ENCODE data around the gene CPXM1. TPM values are rescaled to one million over a fixed set of nuclear protein-coding genes. Genes with fewer than 3 reads are reported as not detected.

Gene CPXM1
- total RNA-seq, 8 experiments from 2014 or later, result 0.84 to 53.5 (median 17.2) TPM; not detected in 1

DNA sequence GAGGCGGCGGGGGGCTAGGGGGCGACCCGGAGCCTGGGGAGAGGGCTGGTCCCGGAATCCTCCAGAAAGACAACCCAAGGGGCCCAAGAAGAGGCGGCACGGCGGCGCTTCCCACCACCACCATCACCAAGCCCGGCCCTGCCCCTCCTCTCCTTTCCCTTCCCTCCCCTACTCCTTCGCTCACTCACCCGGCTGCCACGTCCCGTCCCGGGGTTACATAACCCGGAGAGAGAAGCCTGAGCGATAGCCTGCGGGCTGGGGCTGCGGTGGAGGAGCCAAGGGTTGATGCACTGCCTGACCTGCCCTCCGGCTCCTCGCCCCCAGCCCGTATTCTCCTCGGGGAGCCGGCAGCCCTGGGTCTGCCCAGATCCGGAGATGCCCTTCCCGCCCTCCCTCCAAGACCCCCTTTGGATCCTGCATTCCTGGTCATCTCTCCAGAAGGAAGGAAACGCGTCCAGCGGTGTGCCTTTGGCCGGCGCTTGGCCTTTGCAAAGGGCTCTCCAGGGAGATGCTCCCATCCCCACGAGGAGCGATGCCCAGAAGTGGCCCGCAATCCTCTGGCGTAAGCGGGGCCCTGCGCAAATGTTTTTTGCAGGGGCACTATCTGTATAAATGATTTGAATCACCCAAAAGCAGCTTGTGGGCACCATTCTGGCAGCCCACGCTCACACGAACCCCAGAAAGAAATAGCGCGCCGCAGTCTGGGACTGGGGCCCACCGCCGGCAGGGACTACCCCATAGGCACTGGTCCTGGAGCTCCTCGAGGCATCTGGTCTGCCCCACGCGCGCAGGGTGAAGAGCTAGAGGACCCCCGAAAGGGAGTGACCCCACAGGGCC, 4.6 kb upstream of the CPXM1 start:
- ATAC-seq (replicated peaks in 6 of 8), result peak in 5 of 8 experiments; percentile 29 to 63 (median 36)
- Histone ChIP-seq H3K4me1 (replicated peaks in 1 of 2) (no peaks in the 10 kb centered on the region), H3K27ac (no peak overlapping the region), H3K4me3 (no peak overlapping the region)
- WGBS, 10 experiments, result 0 to 23% (median 8%) methylated on average over 1 to 14 of the region's 49 CpGs; no CpG with 5 or more reads in 6 of the 10 experiments
- in situ Hi-C loops (cut with MboI; ENCODE audit: low pct_unique_long_range_greater_than_20kb in 2 of 9, low sequenced_read_pairs in 9 of 9, unreplicated experiment in 9 of 9), result no loop called here

DNA sequence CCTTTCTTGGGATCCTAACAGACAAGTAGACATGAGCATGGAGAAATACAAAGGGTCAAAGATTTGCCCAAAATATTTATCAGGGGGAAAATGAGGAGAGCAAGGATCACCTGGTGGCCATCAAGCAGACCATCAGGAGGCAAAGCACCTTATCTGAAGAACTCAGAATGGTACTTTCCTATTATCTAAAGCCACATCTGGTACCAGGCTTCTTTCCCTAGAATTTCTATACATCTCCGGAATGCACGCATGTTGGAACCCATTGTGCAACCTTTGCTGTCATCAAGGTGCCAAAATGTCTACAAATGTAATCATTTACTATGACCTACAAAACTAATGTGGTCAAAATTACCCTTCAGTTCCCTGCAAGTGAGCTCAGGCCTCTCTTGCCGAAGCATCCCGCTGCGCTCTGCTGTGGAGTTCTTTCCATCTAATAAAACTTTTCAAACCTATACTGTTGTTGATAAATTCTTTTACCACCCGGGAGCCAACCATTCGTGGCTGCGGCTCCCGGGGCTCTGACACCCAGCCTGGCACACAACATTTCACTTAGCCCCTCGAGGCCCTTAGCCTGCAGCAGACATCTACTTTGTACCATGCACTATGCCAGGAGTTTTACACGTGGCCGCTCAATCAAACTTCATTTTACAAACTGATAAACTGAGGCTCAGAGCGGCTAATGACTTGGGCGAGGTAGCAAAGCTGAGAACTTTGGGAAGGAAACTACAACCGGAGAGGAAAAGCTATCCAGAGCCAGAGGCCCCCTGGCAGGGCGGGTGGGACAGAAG, 3.8 kb upstream of the CPXM1 start:
- 46 to 90% (median 54%) methylated on average over 2 to 11 of the region's 16 CpGs; no CpG with 5 or more reads in 2 of the 10 experiments for WGBS, 10 experiments
- in situ Hi-C loops (cut with MboI; ENCODE audit: low pct_unique_long_range_greater_than_20kb in 2 of 9, low sequenced_read_pairs in 9 of 9, unreplicated experiment in 9 of 9), result no loop called here
- Histone ChIP-seq H3K4me3 (no peak overlapping the region), H3K27ac (no peak overlapping the region), H3K4me1 (replicated peaks in 1 of 2) (peaks cover 5% of the 10 kb centered on the region in 2 donors)
- ATAC-seq (replicated peaks in 6 of 8), result no peak

DNA sequence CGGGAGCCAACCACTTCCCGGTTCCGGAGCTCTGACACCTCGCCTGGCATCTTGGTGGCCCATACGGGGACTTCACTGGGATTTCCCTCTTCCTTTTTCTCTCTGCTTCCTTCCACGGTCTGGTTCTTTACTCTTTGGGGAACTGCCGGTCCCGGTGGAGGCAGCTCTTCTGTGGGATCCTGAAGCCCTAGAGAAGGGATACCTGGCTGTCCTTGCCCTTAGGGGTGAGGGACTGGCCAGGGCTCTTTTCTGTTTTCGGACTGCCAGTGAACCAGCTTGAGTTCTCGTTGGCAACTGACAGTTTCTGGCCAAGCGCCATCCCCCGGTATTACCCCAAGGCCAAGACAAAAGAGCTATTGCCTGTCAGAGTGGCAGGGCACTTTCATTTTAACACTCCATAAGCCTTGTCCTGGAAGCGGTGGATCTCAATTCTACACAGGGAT, 880 bp upstream of the CPXM1 start:
- peak overlapping the region in 1 of 5 donors; percentile 55 for H3K4me3 ChIP-seq
- in situ Hi-C loops (cut with MboI; ENCODE audit: low pct_unique_long_range_greater_than_20kb in 2 of 9, low sequenced_read_pairs in 9 of 9, unreplicated experiment in 9 of 9), result no loop called here
- WGBS, 10 experiments, result 0 to 50% (median 16%) methylated on average over 1 to 10 of the region's 13 CpGs
- H3K27ac ChIP-seq, result no peak overlapping the region
- ATAC-seq (replicated peaks in 6 of 8), result no peak
- peaks cover 7 to 9% of the 10 kb centered on the region in 2 donors for H3K4me1 ChIP-seq (replicated peaks in 1 of 2)

DNA sequence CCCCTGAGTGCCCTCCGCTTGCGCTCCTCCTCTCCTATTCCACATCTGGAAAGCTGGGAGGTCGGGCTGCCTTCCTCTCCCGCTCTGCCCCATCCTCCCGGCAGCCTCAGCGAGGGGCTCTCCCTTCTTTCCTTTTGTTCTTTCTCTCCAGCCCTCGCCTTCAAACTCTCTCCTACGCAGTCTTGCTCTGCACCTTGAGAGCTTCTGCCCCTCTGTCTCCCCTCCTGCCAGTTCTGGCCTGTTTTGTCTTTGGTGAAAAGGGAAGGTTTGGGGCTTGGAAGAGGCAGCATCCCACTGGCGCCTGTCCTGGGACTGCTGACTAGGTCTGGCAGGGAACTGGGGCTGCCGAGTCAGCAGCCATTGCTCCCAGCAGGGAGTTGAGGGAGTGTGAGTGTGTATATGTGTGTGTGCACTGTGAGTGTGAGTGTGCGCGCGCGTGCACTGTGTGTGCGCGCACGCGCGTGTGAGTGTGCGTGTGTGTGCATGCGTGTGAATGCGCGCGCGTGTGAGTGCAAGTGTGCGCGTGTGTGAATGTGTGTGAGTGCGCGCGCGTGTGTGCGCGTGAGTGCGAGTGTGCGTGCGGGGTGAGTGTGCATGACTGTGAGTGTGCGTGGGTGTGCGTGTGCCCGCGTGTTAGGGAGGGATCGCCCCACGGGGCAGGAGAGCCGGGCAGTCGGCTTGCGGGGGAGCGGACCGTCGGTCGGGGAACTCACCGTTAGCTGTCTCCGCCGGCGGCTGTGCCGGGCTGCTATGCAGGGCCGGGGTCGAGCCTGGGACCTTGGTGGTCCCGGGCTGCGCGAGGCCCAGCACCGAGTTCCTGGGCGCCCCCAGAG, 523 bp downstream of the CPXM1 start:
- WGBS, 10 experiments, result 0 to 20% (median 2%) methylated on average over 1 to 13 of the region's 61 CpGs
- ATAC-seq (replicated peaks in 6 of 8), result peak in 7 of 8 experiments; percentile 32 to 74 (median 64)
- in situ Hi-C loops (cut with MboI; ENCODE audit: low pct_unique_long_range_greater_than_20kb in 2 of 9, low sequenced_read_pairs in 9 of 9, unreplicated experiment in 9 of 9), result no loop called here
- H3K27ac ChIP-seq, result peak overlapping the region in 1 of 2 donors; percentile 13
- H3K4me3 ChIP-seq, result peak overlapping the region; percentile 42 to 55 (median 54)
- peaks cover 7 to 9% of the 10 kb centered on the region in 2 donors for H3K4me1 ChIP-seq (replicated peaks in 1 of 2)

DNA sequence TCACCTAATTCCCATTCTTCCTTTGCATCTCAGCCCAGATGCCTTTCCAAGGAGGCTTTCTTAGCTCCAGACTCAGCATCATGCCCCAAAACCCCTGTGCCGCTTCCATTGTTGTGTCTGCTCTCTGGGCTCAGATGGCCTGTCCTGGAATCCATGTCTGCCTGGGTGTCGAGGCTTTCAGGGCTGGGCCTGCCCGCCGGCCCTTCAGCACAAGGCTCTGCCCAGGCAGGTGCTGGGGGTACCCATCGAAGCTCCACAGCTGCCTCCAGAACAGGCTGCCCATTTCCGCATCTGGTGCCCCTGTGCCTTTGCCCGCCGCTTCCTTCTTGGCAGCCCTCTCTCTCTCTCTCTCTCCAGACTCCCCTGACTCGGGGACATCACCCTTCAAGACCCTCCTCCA, 1.2 kb downstream of the CPXM1 start:
- peaks cover 7 to 9% of the 10 kb centered on the region in 2 donors for H3K4me1 ChIP-seq (replicated peaks in 1 of 2)
- no peak overlapping the region for H3K27ac ChIP-seq
- in situ Hi-C loops (cut with MboI; ENCODE audit: low pct_unique_long_range_greater_than_20kb in 2 of 9, low sequenced_read_pairs in 9 of 9, unreplicated experiment in 9 of 9), result no loop called here
- H3K4me3 ChIP-seq, result peak overlapping the region; percentile 42 to 55 (median 54)
- WGBS, 10 experiments, result 8 to 77% (median 44%) methylated on average over 3 to 7 of the region's 9 CpGs; no CpG with 5 or more reads in 4 of the 10 experiments
- ATAC-seq (replicated peaks in 6 of 8), result no peak

DNA sequence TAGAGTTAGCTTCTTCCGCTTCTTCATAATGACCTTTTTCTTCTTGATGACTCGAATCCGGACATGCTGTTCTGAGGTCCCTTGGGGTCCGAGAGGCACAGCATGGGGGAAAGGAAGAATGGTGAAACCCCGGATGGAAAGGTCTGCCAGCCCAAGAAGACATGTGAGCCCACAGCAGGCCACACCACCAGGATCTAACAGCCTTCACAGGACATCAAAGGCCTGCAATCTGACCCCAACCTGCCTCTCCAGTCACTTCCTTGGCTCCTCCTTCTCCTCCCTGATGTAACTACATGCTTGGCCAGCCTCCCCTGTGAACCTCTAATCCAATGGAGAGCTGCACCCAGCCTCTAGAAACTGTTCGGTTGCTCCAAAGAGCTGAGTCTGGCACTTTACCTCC, 1.6 kb downstream of the CPXM1 start:
- ATAC-seq (replicated peaks in 6 of 8), result no peak
- H3K4me3 ChIP-seq, result peak overlapping the region in 1 of 5 donors; percentile 55
- WGBS, 10 experiments, result 20 to 88% (median 75%) methylated on average over 1 to 5 of the region's 6 CpGs; no CpG with 5 or more reads in 3 of the 10 experiments

DNA sequence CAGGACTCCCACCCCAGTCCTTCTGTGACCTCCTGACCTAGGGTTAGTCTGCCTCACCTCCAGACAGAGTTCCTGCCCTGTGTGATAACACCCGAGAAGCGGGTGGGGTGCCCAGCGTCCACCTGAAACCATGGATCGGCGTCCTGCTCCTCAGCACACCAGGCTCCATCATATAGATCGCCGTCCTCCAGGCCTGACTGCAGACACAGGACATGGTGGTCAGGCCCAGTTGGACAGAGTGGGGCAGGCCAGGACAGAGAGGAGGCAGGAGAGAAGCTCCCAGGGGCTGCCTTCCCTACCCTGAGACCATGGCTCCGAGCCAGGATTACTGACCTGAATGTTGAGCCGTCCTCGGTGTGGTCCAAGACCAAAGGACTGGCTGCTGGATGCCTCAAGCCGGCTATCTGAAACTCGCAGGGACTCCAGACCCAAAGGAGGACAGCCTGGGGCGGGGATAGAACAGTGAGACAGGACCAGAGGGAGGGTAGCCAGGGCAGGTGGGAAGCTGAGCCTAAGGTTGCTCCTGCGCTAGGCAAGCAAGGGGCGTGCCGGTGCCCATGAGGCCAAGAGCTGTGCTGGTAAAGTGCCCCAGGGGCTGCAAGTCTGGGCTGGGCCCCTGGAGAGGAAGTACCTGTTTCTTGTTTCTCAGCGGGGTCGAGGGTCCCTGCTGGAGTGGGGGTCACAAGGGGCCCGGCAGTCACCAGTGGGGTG, 2.2 kb downstream of the CPXM1 start:
- no peak overlapping the region for H3K27ac ChIP-seq
- H3K4me3 ChIP-seq, result no peak overlapping the region
- WGBS, 10 experiments, result 100% methylated on average over 1 to 5 of the region's 19 CpGs; no CpG with 5 or more reads in 7 of the 10 experiments
- in situ Hi-C loops (cut with MboI; ENCODE audit: low pct_unique_long_range_greater_than_20kb in 2 of 9, low sequenced_read_pairs in 9 of 9, unreplicated experiment in 9 of 9), result no loop called here
- ATAC-seq (replicated peaks in 6 of 8), result no peak
- peaks cover 7 to 9% of the 10 kb centered on the region in 2 donors for H3K4me1 ChIP-seq (replicated peaks in 1 of 2)

More for the DNA sequence above, 1.6 kb downstream of the CPXM1 start:
- Histone ChIP-seq H3K27ac (no peak overlapping the region), H3K4me1 (replicated peaks in 1 of 2) (peaks cover 7 to 9% of the 10 kb centered on the region in 2 donors)
- in situ Hi-C loops (cut with MboI; ENCODE audit: low pct_unique_long_range_greater_than_20kb in 2 of 9, low sequenced_read_pairs in 9 of 9, unreplicated experiment in 9 of 9), result no loop called here

DNA sequence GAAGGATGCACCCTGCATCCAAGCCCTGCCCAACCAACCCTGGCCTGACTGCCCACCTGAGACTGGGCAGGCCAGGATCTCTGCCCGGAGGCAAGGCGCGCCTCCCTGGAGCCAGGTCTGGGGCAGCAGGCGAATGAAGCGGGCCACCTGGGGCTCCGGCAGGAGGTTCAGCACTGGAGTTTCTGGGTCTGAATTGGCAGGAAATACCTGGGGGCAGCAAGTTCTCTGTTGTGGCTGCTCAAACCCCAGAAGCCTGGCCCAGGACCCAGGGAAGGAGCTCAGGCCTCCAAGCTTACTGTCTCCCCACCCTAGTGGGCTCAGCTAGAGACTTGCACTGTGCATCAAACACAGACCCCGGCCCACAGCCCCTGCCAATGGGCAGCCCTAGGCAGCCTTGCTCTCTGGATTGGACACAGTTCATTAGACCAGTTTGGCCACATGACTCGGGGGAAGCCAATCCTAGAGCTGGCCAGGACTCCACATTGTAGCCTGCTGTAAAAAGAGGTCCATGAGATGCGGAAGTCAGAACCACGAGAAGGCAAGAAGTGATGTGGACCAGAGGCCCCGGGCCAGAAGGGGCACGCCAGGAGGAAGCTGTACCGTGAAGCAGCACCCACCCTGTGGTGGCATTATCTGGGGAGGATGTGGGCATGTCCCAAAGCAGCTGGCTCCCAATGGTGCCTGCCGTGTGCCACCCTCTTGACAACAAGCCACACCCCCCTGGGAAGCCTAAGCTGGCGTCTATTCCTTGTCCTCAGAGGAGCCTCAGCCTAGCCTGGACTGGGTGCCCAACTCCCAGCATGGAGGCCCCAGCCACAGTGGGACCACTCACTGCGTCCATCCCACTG, 3.1 kb downstream of the CPXM1 start:
- ATAC-seq (replicated peaks in 6 of 8), result no peak
- H3K4me3 ChIP-seq, result no peak overlapping the region
- peaks cover 7 to 9% of the 10 kb centered on the region in 2 donors for H3K4me1 ChIP-seq (replicated peaks in 1 of 2)
- 0 to 100% (median 77%) methylated on average over 1 to 9 of the region's 16 CpGs; no CpG with 5 or more reads in 2 of the 10 experiments for WGBS, 10 experiments
- in situ Hi-C loops (cut with MboI; ENCODE audit: low pct_unique_long_range_greater_than_20kb in 2 of 9, low sequenced_read_pairs in 9 of 9, unreplicated experiment in 9 of 9), result no loop called here
- H3K27ac ChIP-seq, result no peak overlapping the region

DNA sequence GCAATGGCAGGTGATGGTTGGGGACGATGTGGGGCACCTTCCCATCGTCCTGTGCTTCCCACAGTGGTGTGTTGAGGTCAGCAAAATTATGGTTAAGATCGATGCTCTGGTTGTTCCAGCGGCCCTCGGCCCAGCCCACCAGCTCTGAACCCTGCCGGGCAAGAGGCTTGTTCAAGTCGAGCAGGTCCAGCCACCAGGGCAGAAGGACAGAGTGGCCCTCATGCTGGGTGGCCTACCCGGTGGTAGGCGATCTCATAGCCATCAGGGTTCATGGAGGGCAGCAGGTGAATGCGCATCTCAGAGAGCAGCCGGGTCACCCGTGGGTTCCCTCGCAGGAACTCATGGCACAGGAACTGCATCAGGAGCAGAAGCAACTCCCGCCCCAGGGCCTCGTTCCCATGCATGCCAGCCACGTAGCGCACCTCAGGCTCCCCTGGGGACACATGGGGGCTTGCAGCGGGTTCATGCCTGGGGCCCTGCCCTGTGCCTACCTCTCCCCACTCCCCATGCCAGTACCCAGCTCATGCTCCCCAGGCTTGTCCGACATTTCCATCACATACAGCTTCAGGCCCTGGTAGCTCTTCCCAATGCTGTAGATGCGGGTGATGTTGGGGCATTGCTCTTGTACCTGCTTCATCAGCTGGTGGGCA, 4.3 kb downstream of the CPXM1 start:
- WGBS, 10 experiments, result 24 to 100% methylated on average over 1 to 3 of the region's 20 CpGs; no CpG with 5 or more reads in 8 of the 10 experiments
- no peak for ATAC-seq (replicated peaks in 6 of 8)
- Histone ChIP-seq H3K4me3 (no peak overlapping the region), H3K4me1 (replicated peaks in 1 of 2) (peaks cover 7 to 9% of the 10 kb centered on the region in 2 donors), H3K27ac (no peak overlapping the region)
- in situ Hi-C loops (cut with MboI; ENCODE audit: low pct_unique_long_range_greater_than_20kb in 2 of 9, low sequenced_read_pairs in 9 of 9, unreplicated experiment in 9 of 9), result no loop called here

DNA sequence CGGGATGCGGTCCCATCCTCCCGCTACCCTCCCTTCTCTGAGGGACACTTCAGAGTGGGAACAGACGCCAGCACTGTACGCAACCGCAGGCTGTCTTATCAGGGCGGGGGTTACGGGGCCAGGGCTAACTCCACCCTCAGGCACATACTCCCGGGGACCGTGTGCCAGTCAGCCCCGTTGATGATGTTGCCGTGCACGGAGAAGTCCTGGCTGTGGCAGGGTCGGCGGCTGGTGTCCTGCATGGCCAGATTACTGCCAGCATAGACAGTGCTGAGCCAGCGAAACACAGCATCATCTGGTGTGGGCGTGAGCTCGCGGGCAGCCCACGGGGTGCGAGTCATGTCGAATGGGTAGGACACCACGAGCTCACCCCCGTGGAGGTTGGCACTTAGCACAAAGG, 5.0 kb downstream of the CPXM1 start:
- H3K4me3 ChIP-seq, result no peak overlapping the region
- ATAC-seq (replicated peaks in 6 of 8), result no peak
- in situ Hi-C loops (cut with MboI; ENCODE audit: low pct_unique_long_range_greater_than_20kb in 2 of 9, low sequenced_read_pairs in 9 of 9, unreplicated experiment in 9 of 9), result no loop called here
- WGBS, 10 experiments, result 40 to 98% (median 94%) methylated on average over 2 to 12 of the region's 24 CpGs; no CpG with 5 or more reads in 4 of the 10 experiments
- peaks cover 7 to 9% of the 10 kb centered on the region in 2 donors for H3K4me1 ChIP-seq (replicated peaks in 1 of 2)
- no peak overlapping the region for H3K27ac ChIP-seq

DNA sequence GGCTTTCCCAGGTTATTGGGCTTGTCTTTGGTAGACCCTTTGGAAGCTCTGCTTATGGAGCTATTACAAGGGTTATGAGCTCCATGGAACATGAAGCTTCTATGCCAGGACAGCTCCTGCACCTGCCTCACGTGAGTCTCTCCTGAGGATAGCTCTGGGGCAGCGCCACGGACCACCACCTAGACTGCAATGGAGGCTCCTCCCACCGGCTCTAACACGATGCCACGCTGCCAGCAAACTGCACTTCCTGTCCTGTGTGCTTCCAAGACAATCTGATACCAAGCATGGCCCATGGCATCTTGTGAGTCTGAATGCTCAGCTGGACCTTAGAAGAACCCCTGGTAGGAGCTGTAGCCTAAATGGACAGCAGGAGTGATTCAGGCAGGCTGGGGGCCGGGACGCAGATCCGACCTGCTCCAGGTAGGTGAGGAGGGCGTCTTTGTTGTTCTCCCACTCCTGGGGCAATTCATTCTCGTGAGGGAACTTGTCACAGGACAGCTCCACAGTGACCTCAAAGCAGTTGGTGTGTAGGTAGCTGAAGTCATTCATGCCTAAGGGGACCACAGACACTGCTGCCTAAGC, 5.5 kb downstream of the CPXM1 start:
- WGBS, 10 experiments, result 20 to 100% (median 90%) methylated on average over 1 to 8 of the region's 11 CpGs; no CpG with 5 or more reads in 5 of the 10 experiments
- in situ Hi-C loops (cut with MboI; ENCODE audit: low pct_unique_long_range_greater_than_20kb in 2 of 9, low sequenced_read_pairs in 9 of 9, unreplicated experiment in 9 of 9), result no loop called here
- no peak for ATAC-seq (replicated peaks in 6 of 8)
- H3K4me3 ChIP-seq, result no peak overlapping the region
- H3K4me1 ChIP-seq (replicated peaks in 1 of 2), result peaks cover 7 to 9% of the 10 kb centered on the region in 2 donors
- H3K27ac ChIP-seq, result no peak overlapping the region
